Vagina (tissue), 2 donors: ENCODE results near the gene OR52E5. TPM values are rescaled to one million over a fixed set of nuclear protein-coding genes. Genes with fewer than 3 reads are reported as not detected.

Experiments
- DNase-seq, 2 donors: peaks; one replicate each; pipeline ENCODE4 v3.0.0-alpha.2; 2017; ENCODE audit errors: extremely low spot score in 2 of 2
- H3K27ac ChIP-seq: fragments of 200-600 bp; sonication (generic); one replicate; pipeline ENCODE4 v1.5.1; 2019
- H3K27me3 ChIP-seq: fragments of 200-600 bp; sonication (generic); one replicate; pipeline ENCODE4 v1.5.1; 2019
- H3K36me3 ChIP-seq, 2 donors: fragments of 200-600 bp; sonication (generic); one replicate each; pipeline ENCODE4 v1.5.1; 2017 to 2019
- H3K4me1 ChIP-seq: fragments of 200-600 bp; sonication (generic); one replicate; pipeline ENCODE4 v1.5.1; 2019
- H3K4me3 ChIP-seq, 2 donors: fragments of 200-600 bp; sonication (generic); 1 replicate in 1 of 2; 2 replicates in 1 of 2; pipeline ENCODE4 v1.5.1; 2016 to 2019
- H3K9me3 ChIP-seq: fragments of 200-600 bp; sonication (generic); one replicate; pipeline ENCODE4 v1.5.1; 2019
- POLR2A ChIP-seq, 2 donors: fragments of 450-650 bp; IDR thresholded peaks; one replicate each; pipeline ENCODE4 v1.6.1; 2017; ENCODE audit warnings: antibody characterized with exemption in 2 of 2, mild to moderate bottlenecking in 2 of 2, moderate library complexity in 2 of 2
- POLR2AphosphoS5 ChIP-seq, 2 donors: sonication (generic); formaldehyde crosslinking; IDR thresholded peaks; one replicate each; pipeline ENCODE4 v1.9.0; 2017; ENCODE audit warnings: antibody characterized with exemption in 2 of 2, mild to moderate bottlenecking in 2 of 2, low read depth in 1 of 2; ENCODE audit not compliant: insufficient read depth in 1 of 2
- intact Hi-C: fragments of 100-400 bp; cut with DNase I; formaldehyde crosslinking; loops from one replicate; pipeline ENCODE4 v1.15.1; 2023
- total RNA-seq: library from RNA; depleted of rRNA; stranded (reverse); fragments of >200 nt; gene quantifications from one replicate; pipeline ENCODE4 v1.2.3, GENCODE V29; 2016
- TF ChIP-seq, protein P1 (sequence below), 3 experiments: fragments of 450-650 bp in 2 of 3; fragments of 200-600 bp in 1 of 3; sonication (generic) in 1 of 3; IDR thresholded peaks; one replicate each; pipeline ENCODE4 v1.5.1; 2017 to 2019; ENCODE audit warnings: antibody characterized with exemption in 3 of 3, mild to moderate bottlenecking in 2 of 3, moderate library complexity in 2 of 3

OR52E5 gene
- total RNA-seq, 1 donor from 2014 or later: not detected

DNA sequence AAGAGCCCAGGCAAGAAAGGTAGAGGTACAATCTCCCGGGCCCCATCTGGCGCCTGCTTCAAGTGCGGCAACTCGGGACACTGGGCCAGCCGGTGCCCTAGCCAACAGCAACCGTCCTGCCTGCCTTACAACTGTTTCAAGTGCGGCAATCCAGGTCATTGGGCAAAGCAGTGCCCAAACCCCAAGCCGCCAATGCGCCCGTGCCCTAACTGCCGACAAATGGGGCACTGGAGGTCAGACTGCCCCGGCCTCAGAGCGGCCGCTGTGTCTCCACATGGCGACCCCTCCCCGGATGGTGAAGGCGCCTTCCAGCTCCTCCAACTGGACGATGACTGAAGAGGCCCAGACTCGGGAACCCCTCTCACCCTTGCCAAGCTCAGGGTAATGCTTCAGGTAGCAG is 37.6 kb downstream of the OR52E5 start:
- Histone ChIP-seq H3K27me3 (no peaks in the 10 kb centered on the region), H3K36me3 (no peaks in the 10 kb centered on the region), H3K9me3 (no peaks in the 10 kb centered on the region), H3K4me1 (no peaks in the 10 kb centered on the region), H3K4me3 (no peak overlapping the region), H3K27ac (no peak overlapping the region)
- TF ChIP-seq POLR2A (IDR thresholded peaks at IDR 0.05) (no peak), POLR2AphosphoS5 (IDR thresholded peaks at IDR 0.05; ENCODE audit: insufficient read depth in 1 of 2, low read depth in 1 of 2) (no peak)
- TF ChIP-seq, protein P1, sequence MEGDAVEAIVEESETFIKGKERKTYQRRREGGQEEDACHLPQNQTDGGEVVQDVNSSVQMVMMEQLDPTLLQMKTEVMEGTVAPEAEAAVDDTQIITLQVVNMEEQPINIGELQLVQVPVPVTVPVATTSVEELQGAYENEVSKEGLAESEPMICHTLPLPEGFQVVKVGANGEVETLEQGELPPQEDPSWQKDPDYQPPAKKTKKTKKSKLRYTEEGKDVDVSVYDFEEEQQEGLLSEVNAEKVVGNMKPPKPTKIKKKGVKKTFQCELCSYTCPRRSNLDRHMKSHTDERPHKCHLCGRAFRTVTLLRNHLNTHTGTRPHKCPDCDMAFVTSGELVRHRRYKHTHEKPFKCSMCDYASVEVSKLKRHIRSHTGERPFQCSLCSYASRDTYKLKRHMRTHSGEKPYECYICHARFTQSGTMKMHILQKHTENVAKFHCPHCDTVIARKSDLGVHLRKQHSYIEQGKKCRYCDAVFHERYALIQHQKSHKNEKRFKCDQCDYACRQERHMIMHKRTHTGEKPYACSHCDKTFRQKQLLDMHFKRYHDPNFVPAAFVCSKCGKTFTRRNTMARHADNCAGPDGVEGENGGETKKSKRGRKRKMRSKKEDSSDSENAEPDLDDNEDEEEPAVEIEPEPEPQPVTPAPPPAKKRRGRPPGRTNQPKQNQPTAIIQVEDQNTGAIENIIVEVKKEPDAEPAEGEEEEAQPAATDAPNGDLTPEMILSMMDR (IDR thresholded peaks at IDR 0.05): no peak
- intact Hi-C loops: no loop called here
- DNase-seq: no peak

DNA sequence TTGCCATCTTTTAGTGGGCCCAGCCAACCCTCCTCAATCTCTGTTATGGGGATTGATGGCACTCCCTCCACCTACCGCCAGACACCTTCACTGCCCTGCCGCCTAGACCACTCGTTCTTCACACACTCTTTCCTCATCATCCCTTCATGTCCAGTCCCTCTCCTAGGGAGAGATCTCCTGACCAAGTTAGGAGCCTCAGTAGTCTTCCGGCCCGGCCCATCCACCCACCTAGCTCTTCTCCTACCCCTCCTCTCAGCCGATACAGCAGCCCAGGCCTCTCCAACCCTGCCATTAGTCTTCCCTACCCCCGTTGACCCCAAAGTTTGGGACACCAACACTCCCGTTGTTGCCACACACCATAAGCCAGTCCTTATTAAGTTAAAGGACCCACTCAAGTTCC is 38.1 kb downstream of the OR52E5 start:
- H3K9me3 ChIP-seq: no peaks in the 10 kb centered on the region
- H3K27ac ChIP-seq: no peak overlapping the region
- TF ChIP-seq, protein P1 (IDR thresholded peaks at IDR 0.05): no peak
- TF ChIP-seq POLR2AphosphoS5 (IDR thresholded peaks at IDR 0.05; ENCODE audit: insufficient read depth in 1 of 2, low read depth in 1 of 2): no peak
- no peak for TF ChIP-seq POLR2A (IDR thresholded peaks at IDR 0.05)
- no peak overlapping the region for H3K4me3 ChIP-seq
- no peak for DNase-seq
- H3K27me3 ChIP-seq: no peaks in the 10 kb centered on the region
- intact Hi-C loops: no loop called here
- no peaks in the 10 kb centered on the region for H3K36me3 ChIP-seq
- H3K4me1 ChIP-seq: no peaks in the 10 kb centered on the region

DNA sequence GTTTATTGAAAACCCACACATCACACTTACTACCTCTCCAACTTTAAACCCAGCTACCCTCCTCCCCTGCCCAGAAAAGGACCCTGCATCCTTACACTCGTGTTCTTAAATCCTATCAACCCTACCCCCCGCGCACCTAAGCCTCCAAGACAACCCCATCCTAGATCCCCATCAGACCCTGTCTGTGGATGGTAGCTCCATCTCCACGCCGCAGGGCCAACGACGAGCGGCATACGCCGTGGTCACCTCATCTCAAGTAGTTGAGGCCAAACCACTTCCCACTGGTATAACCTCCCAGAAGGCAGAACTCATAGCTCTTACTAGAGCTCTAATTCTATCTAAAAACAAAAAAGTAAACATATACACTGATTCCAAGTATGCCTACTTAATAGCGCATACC is 39.7 kb downstream of the OR52E5 start:
- Histone ChIP-seq H3K27me3 (no peaks in the 10 kb centered on the region), H3K9me3 (no peaks in the 10 kb centered on the region), H3K36me3 (no peaks in the 10 kb centered on the region), H3K4me3 (no peak overlapping the region), H3K27ac (no peak overlapping the region), H3K4me1 (no peaks in the 10 kb centered on the region)
- intact Hi-C loops: no loop called here
- DNase-seq: no peak
- no peak for TF ChIP-seq POLR2AphosphoS5 (IDR thresholded peaks at IDR 0.05; ENCODE audit: insufficient read depth in 1 of 2, low read depth in 1 of 2)
- TF ChIP-seq, protein P1 (IDR thresholded peaks at IDR 0.05): no peak
- TF ChIP-seq POLR2A (IDR thresholded peaks at IDR 0.05): no peak

DNA sequence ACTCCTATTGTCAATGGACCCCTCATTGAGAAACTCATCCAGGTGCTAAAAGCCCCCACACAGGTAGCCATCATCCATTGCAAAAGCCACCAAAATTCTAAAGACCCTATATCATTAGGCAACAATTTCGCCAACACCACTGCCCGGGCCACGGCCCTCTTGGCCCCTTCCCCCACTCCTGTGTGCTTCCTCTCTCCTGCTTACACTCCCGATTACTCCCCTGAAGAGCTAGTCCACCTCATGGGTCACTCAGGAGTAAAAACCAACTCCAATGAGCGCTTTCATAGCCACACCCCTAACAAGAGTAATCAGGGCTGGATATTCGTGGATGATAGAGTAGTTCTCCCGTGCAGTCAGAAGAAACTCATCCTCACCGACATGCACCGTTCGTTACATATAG is 40.1 kb downstream of the OR52E5 start:
- Histone ChIP-seq H3K4me3 (no peak overlapping the region), H3K27me3 (no peaks in the 10 kb centered on the region), H3K27ac (no peak overlapping the region), H3K9me3 (no peaks in the 10 kb centered on the region), H3K4me1 (no peaks in the 10 kb centered on the region), H3K36me3 (no peaks in the 10 kb centered on the region)
- DNase-seq: no peak
- TF ChIP-seq POLR2AphosphoS5 (IDR thresholded peaks at IDR 0.05; ENCODE audit: insufficient read depth in 1 of 2, low read depth in 1 of 2) (no peak), POLR2A (IDR thresholded peaks at IDR 0.05) (no peak)
- TF ChIP-seq, protein P1 (IDR thresholded peaks at IDR 0.05): no peak
- intact Hi-C loops: no loop called here

DNA sequence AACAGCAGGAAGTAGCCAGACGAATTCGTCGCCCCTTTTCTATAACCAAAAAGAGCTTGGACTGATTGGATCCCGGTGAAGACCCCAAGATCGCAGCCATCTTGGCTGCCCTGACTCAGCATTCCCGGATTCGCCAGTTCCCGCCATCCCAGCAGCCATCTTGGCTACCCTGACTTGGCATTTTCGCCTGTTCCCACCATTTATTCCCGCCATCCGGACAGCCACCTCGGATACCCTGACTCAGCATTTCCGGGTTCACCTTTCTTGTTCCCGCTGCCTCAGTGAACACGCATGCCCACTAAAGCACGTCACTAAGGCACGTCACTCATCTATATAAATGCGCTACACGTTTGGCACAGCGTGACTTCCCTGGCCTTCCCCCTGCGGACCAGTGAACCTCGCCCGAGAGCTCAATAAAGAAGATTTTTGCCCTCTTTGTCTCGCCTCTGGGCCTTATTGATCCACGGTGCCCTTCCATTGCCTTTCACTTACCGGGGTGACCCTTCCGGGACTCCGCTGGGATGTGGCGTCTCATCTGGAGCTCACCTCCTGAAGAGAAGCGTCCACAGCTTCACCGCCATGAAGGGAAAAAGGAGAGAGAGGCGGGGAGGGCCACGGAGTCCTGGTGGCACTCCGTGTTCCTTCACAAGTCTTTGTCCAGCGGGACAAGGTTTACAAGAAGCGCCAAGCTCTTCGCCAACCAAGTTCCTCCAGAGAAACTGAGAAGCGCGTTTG is 45.0 kb downstream of the OR52E5 start:
- TF ChIP-seq, protein P1 (IDR thresholded peaks at IDR 0.05): no peak
- no peak for TF ChIP-seq POLR2AphosphoS5 (IDR thresholded peaks at IDR 0.05; ENCODE audit: insufficient read depth in 1 of 2, low read depth in 1 of 2)
- no peak for TF ChIP-seq POLR2A (IDR thresholded peaks at IDR 0.05)
- intact Hi-C loops: no loop called here
- Histone ChIP-seq H3K27ac (no peak overlapping the region), H3K4me3 (no peak overlapping the region), H3K9me3 (no peaks in the 10 kb centered on the region), H3K4me1 (no peaks in the 10 kb centered on the region), H3K36me3 (no peaks in the 10 kb centered on the region), H3K27me3 (no peaks in the 10 kb centered on the region)
- no peak for DNase-seq
